Gastroesophageal sphincter (tissue), 4 donors: ENCODE data around the gene DUSP15. TPM values are rescaled to one million over a fixed set of nuclear protein-coding genes. Genes with fewer than 3 reads are reported as not detected.

ENCODE experiments used
- ATAC-seq: fragments of 150-250 bp; one replicate; pipeline ENCODE4 v1.9.1; 2016; ENCODE audit warnings: mild to moderate bottlenecking, moderate library complexity
- H3K27ac ChIP-seq, 4 donors: fragments of 200-600 bp; sonication (generic) in 3 of 4; 1 replicate in 3 of 4; 2 replicates in 1 of 4; pipeline ENCODE4 v1.5.1; 2016 to 2019
- H3K27me3 ChIP-seq: fragments of 200-600 bp; sonication (generic); one replicate; pipeline ENCODE4 v1.5.1; 2019
- H3K36me3 ChIP-seq, 2 donors: fragments of 200-600 bp; sonication (generic); one replicate each; pipeline ENCODE4 v1.5.1; 2019; ENCODE audit warnings: control low read depth in 1 of 2
- H3K4me1 ChIP-seq, 3 donors: fragments of 200-600 bp; sonication (generic); 1 replicate in 2 of 3; 2 replicates in 1 of 3; pipeline ENCODE4 v1.5.1; 2016 to 2019; ENCODE audit warnings: control low read depth in 2 of 3
- H3K4me3 ChIP-seq, 2 donors: fragments of 200-600 bp; sonication (generic); one replicate each; pipeline ENCODE4 v1.5.1; 2019; ENCODE audit warnings: mild to moderate bottlenecking in 1 of 2, moderate library complexity in 1 of 2
- H3K9me3 ChIP-seq, 3 donors: fragments of 200-600 bp; sonication (generic); one replicate each; pipeline ENCODE4 v1.5.1; 2017 to 2019; ENCODE audit warnings: control low read depth in 2 of 3
- CTCF ChIP-seq, 4 experiments: fragments of 200-600 bp in 2 of 4; fragments of 450-650 bp in 2 of 4; sonication (generic) in 1 of 4; IDR thresholded peaks; one replicate each; pipeline ENCODE4 v1.5.1; 2017 to 2019; ENCODE audit warnings: antibody characterized with exemption in 4 of 4, mild to moderate bottlenecking in 2 of 4, moderate library complexity in 2 of 4
- EP300 ChIP-seq: sonication (generic); formaldehyde crosslinking; IDR thresholded peaks from one replicate; pipeline ENCODE4 v1.6.1; 2017; ENCODE audit warnings: antibody characterized with exemption, mild to moderate bottlenecking
- POLR2A ChIP-seq, 2 donors: fragments of 450-650 bp; IDR thresholded peaks; one replicate each; pipeline ENCODE4 v1.6.1; 2017; ENCODE audit warnings: antibody characterized with exemption in 2 of 2, mild to moderate bottlenecking in 2 of 2, moderate library complexity in 1 of 2
- POLR2AphosphoS5 ChIP-seq: sonication (generic); formaldehyde crosslinking; IDR thresholded peaks from one replicate; pipeline ENCODE4 v1.6.1; 2017; ENCODE audit warnings: antibody characterized with exemption
- WGBS, 2 donors: methylation state at CpG; one replicate each; pipeline ENCODE4 v1.1.5; 2018; ENCODE audit warnings: low coverage in 1 of 2; 5-methylcytosine and 5-hydroxymethylcytosine counted together
- total RNA-seq, 4 donors: library from RNA; depleted of rRNA; stranded (reverse); fragments of >200 nt; gene quantifications; one replicate each; pipeline ENCODE4 v1.1.0, GENCODE V29; 2016

Gene DUSP15
- total RNA-seq, 4 donors from 2014 or later, result 1.5 to 8.2 (median 4.5) TPM

DNA sequence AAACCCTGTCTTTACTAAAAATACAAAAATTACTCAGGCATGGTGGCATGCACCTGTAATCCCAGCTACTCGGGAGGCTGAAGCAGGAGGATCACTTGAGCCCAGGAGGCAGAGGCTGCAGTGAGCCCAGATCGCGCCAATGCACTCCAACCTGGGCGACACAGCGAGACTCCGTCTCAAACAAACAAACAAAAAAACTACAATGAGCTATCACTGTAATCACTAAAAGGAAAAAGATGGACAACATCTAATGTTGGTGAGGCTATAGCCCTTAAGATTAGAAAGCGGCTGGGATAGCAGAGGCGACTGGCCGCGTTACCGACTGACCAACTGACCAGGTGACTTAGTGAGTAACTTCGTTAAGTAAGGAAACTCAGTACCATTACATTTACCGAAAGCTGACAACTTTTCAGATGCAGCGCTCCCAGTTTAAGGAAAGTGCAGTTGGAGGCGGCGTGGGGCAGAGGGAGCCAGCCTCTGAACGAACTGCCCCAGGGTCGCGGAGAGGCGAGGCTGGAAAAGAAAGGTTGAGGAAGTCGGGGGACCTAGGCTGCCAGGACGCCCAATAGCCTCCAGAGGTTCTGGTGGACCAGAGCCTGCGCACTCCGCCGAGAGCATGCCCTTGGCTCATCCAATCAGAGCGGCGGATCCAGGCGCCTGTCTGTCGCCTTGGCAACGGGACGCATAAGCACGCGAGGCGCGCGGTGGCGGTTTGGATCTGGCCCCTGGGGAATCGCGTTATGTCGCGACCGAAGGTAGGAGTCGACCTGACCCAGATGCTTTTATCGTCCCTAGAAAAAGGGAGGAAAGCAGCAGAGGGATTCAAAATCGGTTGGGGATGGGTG lies 9.0 kb upstream of the DUSP15 start:
- peak overlapping the region; percentile 10 to 83 (median 80) for H3K27ac ChIP-seq
- TF ChIP-seq POLR2A (IDR thresholded peaks at IDR 0.05) (no peak), CTCF (IDR thresholded peaks at IDR 0.05) (peak in 3 of 4 experiments; percentile 9 to 15 (median 12)), POLR2AphosphoS5 (no peak), EP300 (no peak)
- peak; percentile 99 for ATAC-seq
- peak overlapping the region; percentile 48 to 56 for H3K4me3 ChIP-seq
- H3K27me3 ChIP-seq, result no peaks in the 10 kb centered on the region
- peaks cover 0 to 10% (median 0%) of the 10 kb centered on the region in 3 donors for H3K4me1 ChIP-seq
- WGBS, 2 donors, result 3 to 7% methylated on average over 18 to 21 of the region's 45 CpGs
- H3K36me3 ChIP-seq, result no peaks in the 10 kb centered on the region
- no peaks in the 10 kb centered on the region for H3K9me3 ChIP-seq

- Histone ChIP-seq H3K27ac (no peak overlapping the region), H3K4me1 (peaks cover 0 to 10% (median 0%) of the 10 kb centered on the region in 3 donors), H3K9me3 (no peaks in the 10 kb centered on the region), H3K4me3 (no peak overlapping the region), H3K27me3 (no peaks in the 10 kb centered on the region), H3K36me3 (no peaks in the 10 kb centered on the region)
- TF ChIP-seq POLR2AphosphoS5 (no peak), POLR2A (IDR thresholded peaks at IDR 0.05) (no peak), EP300 (no peak), CTCF (IDR thresholded peaks at IDR 0.05) (no peak)
- ATAC-seq, result no peak
These were observed 7.4 kb upstream of the DUSP15 start for GRCh38 chr20:31877684-31878083.

- no peak for ATAC-seq
- Histone ChIP-seq H3K36me3 (no peaks in the 10 kb centered on the region), H3K4me1 (peaks cover 0 to 16% (median 0%) of the 10 kb centered on the region in 3 donors), H3K9me3 (no peaks in the 10 kb centered on the region), H3K27me3 (no peaks in the 10 kb centered on the region), H3K4me3 (no peak overlapping the region), H3K27ac (no peak overlapping the region)
- TF ChIP-seq EP300 (no peak), POLR2AphosphoS5 (no peak), CTCF (IDR thresholded peaks at IDR 0.05) (no peak)
- WGBS, 2 donors, result 70 to 87% methylated on average over 2 of the region's 2 CpGs
These were observed 5.3 kb upstream of the DUSP15 start for GRCh38 chr20:31875671-31876070.

DNA sequence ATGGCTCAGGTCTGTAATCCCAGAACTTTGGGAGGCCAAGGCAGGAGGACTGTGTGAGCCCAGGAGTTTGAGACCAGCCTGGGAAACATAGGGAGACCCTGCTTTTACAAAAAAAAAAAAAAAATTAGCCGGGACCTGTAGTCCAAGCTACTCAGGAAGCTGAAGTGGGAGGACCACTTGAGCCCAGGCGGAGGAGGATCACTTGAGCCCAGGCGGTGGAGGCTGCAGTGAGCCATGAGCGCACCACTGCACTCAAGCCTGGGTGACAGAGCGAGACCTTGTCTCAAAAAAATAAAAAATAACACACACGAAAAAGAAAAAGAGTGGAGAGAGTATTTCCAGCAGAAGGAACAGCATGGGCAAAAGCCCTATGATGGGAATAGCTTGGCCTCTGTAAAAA lies 2.1 kb upstream of the DUSP15 start:
- peaks cover 0 to 24% (median 8%) of the 10 kb centered on the region in 3 donors for H3K4me1 ChIP-seq
- TF ChIP-seq POLR2AphosphoS5 (no peak), POLR2A (IDR thresholded peaks at IDR 0.05) (no peak), CTCF (IDR thresholded peaks at IDR 0.05) (no peak)
- no peaks in the 10 kb centered on the region for H3K9me3 ChIP-seq
- ATAC-seq, result no peak
- no peaks in the 10 kb centered on the region for H3K36me3 ChIP-seq
- H3K27me3 ChIP-seq, result no peaks in the 10 kb centered on the region
- 85% methylated on average over 6 of the region's 6 CpGs; no CpG with 5 or more reads in 1 of the 2 donors for WGBS, 2 donors
- H3K4me3 ChIP-seq, result no peak overlapping the region
- no peak overlapping the region for H3K27ac ChIP-seq

- Histone ChIP-seq H3K4me1 (peaks cover 0 to 24% (median 8%) of the 10 kb centered on the region in 3 donors), H3K27me3 (no peaks in the 10 kb centered on the region), H3K36me3 (no peaks in the 10 kb centered on the region), H3K9me3 (no peaks in the 10 kb centered on the region), H3K27ac (no peak overlapping the region), H3K4me3 (no peak overlapping the region)
- no peak for ATAC-seq
- 71 to 80% methylated on average over 1 of the region's 1 CpG for WGBS, 2 donors
- no peak for TF ChIP-seq CTCF (IDR thresholded peaks at IDR 0.05)
- no peak for TF ChIP-seq EP300
- no peak for TF ChIP-seq POLR2AphosphoS5
- TF ChIP-seq POLR2A (IDR thresholded peaks at IDR 0.05), result no peak
These were observed 1.3 kb upstream of the DUSP15 start for GRCh38 chr20:31871618-31871954.
